Naive thymus-derived CD4-positive, alpha-beta T cell (primary cell): ENCODE results near the gene TESK2. TPM values are rescaled to one million over a fixed set of nuclear protein-coding genes. Genes with fewer than 3 reads are reported as not detected.
"Not testable (repeated sequence)": the region's sequence is repeated elsewhere in the genome, so short reads cannot be mapped to it uniquely, and the experiment has no call there.

Experiments used
- ATAC-seq: fragments of 150-1000 bp; cut with Tn5 transposase; 2 replicates; pipeline ENCODE4 v1.10.0; 2021; ENCODE audit warnings: mild to moderate bottlenecking, moderate library complexity
- CTCF ChIA-PET: fragments of 350-600 bp; sonication (Branson Sonifier 250); formaldehyde crosslinking; loops from one replicate; lab custom pipeline; 2021; ENCODE audit warnings: antibody characterized with exemption; lab: Charles Lee
- POLR2A ChIA-PET: fragments of 350-600 bp; sonication (Branson Sonifier 250); formaldehyde crosslinking; loops from one replicate; lab custom pipeline; 2021; ENCODE audit warnings: antibody characterized with exemption, inconsistent platforms; lab: Charles Lee
- DNase-seq, 9 donors: peaks; one replicate each; pipeline versions ENCODE4 v3.0.0 to v3.0.0-alpha.2; 2020 to 2022; ENCODE audit warnings: mixed read lengths in 1 of 9
- H3K27ac ChIP-seq: one replicate; pipeline ENCODE4 v1.7.0; 2013; ENCODE audit warnings: mild to moderate bottlenecking, low read depth, low read length, moderate library complexity
- H3K27me3 ChIP-seq, 2 donors: one replicate each; pipeline ENCODE4 v1.7.0; 2013; ENCODE audit warnings: low read length in 2 of 2, mild to moderate bottlenecking in 2 of 2, moderate library complexity in 2 of 2; ENCODE audit not compliant: control insufficient read depth in 2 of 2, insufficient read depth in 2 of 2
- H3K36me3 ChIP-seq, 3 experiments: 1 replicate in 2 of 3; 2 replicates in 1 of 3; pipeline ENCODE4 v1.7.0; 2013; ENCODE audit warnings: low read length in 3 of 3, mild to moderate bottlenecking in 3 of 3, moderate library complexity in 1 of 3; ENCODE audit not compliant: insufficient read depth in 3 of 3, control insufficient read depth in 2 of 3
- H3K4me1 ChIP-seq, 2 donors: one replicate each; pipeline ENCODE4 v1.7.0; 2013; ENCODE audit warnings: low read length in 2 of 2, mild to moderate bottlenecking in 2 of 2, moderate library complexity in 1 of 2; ENCODE audit not compliant: control insufficient read depth in 2 of 2, insufficient read depth in 2 of 2
- H3K4me3 ChIP-seq: 2 replicates; pipeline ENCODE4 v1.7.0; 2013; ENCODE audit warnings: mild to moderate bottlenecking, low read length
- H3K9me3 ChIP-seq, 3 experiments: 1 replicate in 2 of 3; 2 replicates in 1 of 3; pipeline ENCODE4 v1.7.0; 2013; ENCODE audit warnings: low read length in 3 of 3; ENCODE audit not compliant: control insufficient read depth in 2 of 3
- H3K27ac Mint-ChIP-seq, 9 donors: one replicate each; pipeline ENCODE4 v1.8.0; 2020 to 2022; ENCODE audit warnings: mixed read lengths in 9 of 9, mild to moderate bottlenecking in 8 of 9, moderate library complexity in 5 of 9, inconsistent platforms in 2 of 9
- H3K27me3 Mint-ChIP-seq, 5 donors: one replicate each; pipeline ENCODE4 v1.8.0; 2021 to 2022; ENCODE audit warnings: mixed read lengths in 5 of 5, mild to moderate bottlenecking in 1 of 5
- H3K36me3 Mint-ChIP-seq, 5 donors: one replicate each; pipeline ENCODE4 v1.8.0; 2020 to 2022; ENCODE audit warnings: mixed read lengths in 5 of 5, mild to moderate bottlenecking in 3 of 5, inconsistent platforms in 1 of 5
- H3K4me1 Mint-ChIP-seq, 7 donors: one replicate each; pipeline ENCODE4 v1.8.0; 2020 to 2022; ENCODE audit warnings: mixed read lengths in 7 of 7, mild to moderate bottlenecking in 3 of 7, inconsistent platforms in 1 of 7
- H3K4me3 Mint-ChIP-seq, 10 donors: one replicate each; pipeline ENCODE4 v1.8.0; 2020 to 2022; ENCODE audit warnings: mild to moderate bottlenecking in 10 of 10, mixed read lengths in 10 of 10, moderate library complexity in 6 of 10, inconsistent platforms in 2 of 10
- H3K9me3 Mint-ChIP-seq, 11 donors: one replicate each; pipeline ENCODE4 v1.8.0; 2020 to 2022; ENCODE audit warnings: mixed read lengths in 11 of 11, mild to moderate bottlenecking in 4 of 11, inconsistent platforms in 1 of 11, moderate library complexity in 1 of 11
- intact Hi-C, 2 donors: fragments of 100-400 bp; cut with micrococcal nuclease; formaldehyde crosslinking; loops; one replicate each; pipeline ENCODE4 v1.15.1; 2023
- polyA plus RNA-seq, 2 donors: library from polyadenylated mRNA; unstranded; fragments of 300-500 nt; fragmentation: Illumina TruSeq; gene quantifications; one replicate each; pipeline ENCODE4 v1.2.3, GENCODE V29; 2021
- total RNA-seq, 6 experiments: library from RNA in 5 of 6; stranded (reverse) in 5 of 6; gene quantifications; 1 replicate in 5 of 6; 2 replicates in 1 of 6; pipeline ENCODE4 v1.2.3 and lab custom pipeline; 2021 to 2026

TESK2 gene
- total and polyA plus RNA-seq, 7 experiments from 2014 or later = 3.3 to 8.9 (median 6.4) TPM

- H3K27ac Mint-ChIP-seq = peak overlapping the region in 3 of 9 donors; percentile 17 to 90 (median 83)
- H3K4me1 ChIP-seq, H3K9me3 Mint-ChIP-seq, ATAC-seq, H3K9me3 ChIP-seq, H3K27ac ChIP-seq, H3K27me3 Mint-ChIP-seq, H3K4me3 ChIP-seq, DNase-seq, H3K27me3 ChIP-seq: not testable (repeated sequence)
- ChIA-PET CTCF (interaction anchor here (3.6 kb wide), 1 partner anchor 50 kb away, joined by 18 read pairs; no protein-coding TSS in a partner anchor), POLR2A (interaction anchor here (1.3 to 5.2 kb wide), 3 partner anchors 21 to 64 kb away, joined by 4 to 33 read pairs (median 6); partner anchors contain the start of genes AKR1A1 and NASP)
- peaks cover 4 to 36% (median 4%) of the 10 kb centered on the region in 3 experiments for H3K36me3 ChIP-seq
- intact Hi-C loops = loop anchor here (2.0 to 5.0 kb wide), 3 partner anchors 51 to 233 kb away; partner anchors contain the start of genes GPBP1L1 (in 1 of the 2) and IPP (in 1 of the 2)
- peaks cover 3 to 17% (median 8%) of the 10 kb centered on the region in 5 donors for H3K36me3 Mint-ChIP-seq
- peak overlapping the region; percentile 90 to 99 (median 94) for H3K4me3 Mint-ChIP-seq
- H3K4me1 Mint-ChIP-seq = peaks cover 15 to 58% (median 32%) of the 10 kb centered on the region in 7 donors
These were observed 28.8 kb upstream of the TESK2 start for GRCh38 chr1:45519774-45520173.

GRCh38 chr1:45518910-45519309, 27.9 kb upstream of the TESK2 start:
- Histone ChIP-seq H3K9me3 (no peaks in the 10 kb centered on the region), H3K27me3 (no peaks in the 10 kb centered on the region), H3K36me3 (peaks cover 4 to 45% (median 8%) of the 10 kb centered on the region in 3 experiments), H3K4me3 (no peak overlapping the region), H3K27ac (peak overlapping the region; percentile 19), H3K4me1 (peaks cover 7 to 8% of the 10 kb centered on the region in 2 donors)
- Mint-ChIP-seq H3K4me3 (peak overlapping the region in 8 of 10 donors; percentile 37 to 99 (median 76)), H3K4me1 (peaks cover 15 to 55% (median 32%) of the 10 kb centered on the region in 7 donors), H3K9me3 (no peaks in the 10 kb centered on the region), H3K27me3 (peaks cover 0 to 2% (median 0%) of the 10 kb centered on the region in 5 donors), H3K36me3 (peaks cover 3 to 21% (median 8%) of the 10 kb centered on the region in 5 donors), H3K27ac (peak overlapping the region in 8 of 9 donors; percentile 11 to 78 (median 57))
- CTCF ChIA-PET = interaction anchor here (3.6 kb wide), 1 partner anchor 51 kb away, joined by 18 read pairs; no protein-coding TSS in a partner anchor
- intact Hi-C loops = no loop called here
- no peak for ATAC-seq
- no peak for DNase-seq
- POLR2A ChIA-PET = interaction anchor here (0.6 to 1.9 kb wide), 8 partner anchors 9 to 83 kb away, joined by 3 to 10 read pairs (median 4); partner anchors contain the start of genes AKR1A1 and MMACHC

GRCh38 chr1:45518366-45518765, 27.4 kb upstream of the TESK2 start:
- H3K27me3 Mint-ChIP-seq, H3K9me3 ChIP-seq, H3K27ac ChIP-seq, H3K27me3 ChIP-seq, H3K4me3 ChIP-seq, DNase-seq, H3K4me1 ChIP-seq, intact Hi-C loops, H3K9me3 Mint-ChIP-seq, ATAC-seq: not testable (repeated sequence)
- peaks cover 15 to 57% (median 32%) of the 10 kb centered on the region in 7 donors for H3K4me1 Mint-ChIP-seq
- H3K36me3 Mint-ChIP-seq = peaks cover 3 to 25% (median 8%) of the 10 kb centered on the region in 5 donors
- CTCF ChIA-PET = interaction anchor here (3.6 kb wide), 1 partner anchor 51 kb away, joined by 18 read pairs; no protein-coding TSS in a partner anchor
- peak overlapping the region in 4 of 9 donors; percentile 11 to 78 (median 74) for H3K27ac Mint-ChIP-seq
- POLR2A ChIA-PET = interaction anchor here (0.8 to 1.9 kb wide), 9 partner anchors 9 to 65 kb away, joined by 3 to 10 read pairs (median 4); partner anchors contain the start of genes AKR1A1, CCDC163 and MMACHC
- H3K4me3 Mint-ChIP-seq = peak overlapping the region in 5 of 10 donors; percentile 17 to 99 (median 63)
- H3K36me3 ChIP-seq = peaks cover 4 to 50% (median 8%) of the 10 kb centered on the region in 3 experiments

- H3K4me1 Mint-ChIP-seq = peaks cover 7 to 45% (median 21%) of the 10 kb centered on the region in 7 donors
- Histone ChIP-seq H3K27ac (no peak overlapping the region), H3K9me3 (no peaks in the 10 kb centered on the region), H3K27me3 (no peaks in the 10 kb centered on the region), H3K4me3 (no peak overlapping the region), H3K36me3 (peaks cover 8 to 64% (median 11%) of the 10 kb centered on the region in 3 experiments), H3K4me1 (peaks cover 5 to 7% of the 10 kb centered on the region in 2 donors)
- peaks cover 3 to 27% (median 11%) of the 10 kb centered on the region in 5 donors for H3K36me3 Mint-ChIP-seq
- peak overlapping the region in 4 of 9 donors; percentile 39 to 65 (median 61) for H3K27ac Mint-ChIP-seq
- no peak for ATAC-seq
- intact Hi-C loops = no loop called here
- H3K4me3 Mint-ChIP-seq = no peak overlapping the region
- no peaks in the 10 kb centered on the region for H3K9me3 Mint-ChIP-seq
- H3K27me3 Mint-ChIP-seq = no peaks in the 10 kb centered on the region
- ChIA-PET POLR2A (no interaction called here), CTCF (interaction anchor here (1.2 to 3.6 kb wide), 2 partner anchors 26 to 53 kb away, joined by 4 to 18 read pairs; no protein-coding TSS in a partner anchor)
- DNase-seq = no peak
These were observed 25.5 kb upstream of the TESK2 start for GRCh38 chr1:45516465-45516864.

GRCh38 chr1:45516036-45516435, 25.1 kb upstream of the TESK2 start:
- Mint-ChIP-seq H3K27me3 (no peaks in the 10 kb centered on the region), H3K4me3 (no peak overlapping the region), H3K36me3 (peaks cover 3 to 31% (median 13%) of the 10 kb centered on the region in 5 donors), H3K4me1 (peaks cover 5 to 45% (median 19%) of the 10 kb centered on the region in 7 donors), H3K27ac (peak overlapping the region in 4 of 9 donors; percentile 39 to 65 (median 50)), H3K9me3 (no peaks in the 10 kb centered on the region)
- POLR2A ChIA-PET = interaction anchor here (0.6 kb wide), 1 partner anchor 168 kb away, joined by 3 read pairs; no protein-coding TSS in a partner anchor
- H3K27ac ChIP-seq = no peak overlapping the region
- CTCF ChIA-PET = interaction anchor here (1.2 to 3.6 kb wide), 3 partner anchors 26 to 54 kb away, joined by 4 to 18 read pairs (median 9); no protein-coding TSS in a partner anchor
- no peak overlapping the region for H3K4me3 ChIP-seq
- DNase-seq = no peak
- no peak for ATAC-seq
- no peaks in the 10 kb centered on the region for H3K27me3 ChIP-seq
- peaks cover 11 to 66% (median 15%) of the 10 kb centered on the region in 3 experiments for H3K36me3 ChIP-seq
- H3K9me3 ChIP-seq = no peaks in the 10 kb centered on the region
- peaks cover 5 to 7% of the 10 kb centered on the region in 2 donors for H3K4me1 ChIP-seq
- intact Hi-C loops = no loop called here

- H3K36me3 Mint-ChIP-seq = peaks cover 3 to 39% (median 16%) of the 10 kb centered on the region in 5 donors
- DNase-seq, H3K27me3 ChIP-seq, H3K27me3 Mint-ChIP-seq, H3K4me1 ChIP-seq, H3K9me3 ChIP-seq, H3K4me3 ChIP-seq, intact Hi-C loops, ATAC-seq, H3K27ac ChIP-seq, H3K9me3 Mint-ChIP-seq, H3K4me3 Mint-ChIP-seq: not testable (repeated sequence)
- CTCF ChIA-PET = interaction anchor here (1.1 to 4.4 kb wide), 8 partner anchors 8 to 69 kb away, joined by 4 to 96 read pairs (median 6); partner anchors contain the start of genes AKR1A1, CCDC163, MMACHC and PRDX1
- peaks cover 0 to 30% (median 3%) of the 10 kb centered on the region in 7 donors for H3K4me1 Mint-ChIP-seq
- H3K27ac Mint-ChIP-seq = peak overlapping the region in 1 of 9 donors; percentile 18
- POLR2A ChIA-PET = interaction anchor here (1.4 to 4.0 kb wide), 3 partner anchors 8 to 56 kb away, joined by 5 to 20 read pairs (median 7); partner anchors contain the start of genes CCDC163, MMACHC and PRDX1
- H3K36me3 ChIP-seq = peaks cover 17 to 87% (median 21%) of the 10 kb centered on the region in 3 experiments
These were observed 22.7 kb upstream of the TESK2 start for GRCh38 chr1:45513532-45514260.
